Nephron (organoid): Measurements from ENCODE around the gene ADAMTS2.
A peak's percentile ranks its signal among the peaks of the same experiment; 100 is the strongest.

Experiments
- H3K27ac Mint-ChIP-seq, 3 experiments: 2 replicates each; pipeline ENCODE4 v1.8.0; 2020; ENCODE audit warnings: mixed read lengths in 3 of 3, mild to moderate bottlenecking in 2 of 3, moderate library complexity in 1 of 3
- H3K27me3 Mint-ChIP-seq: 2 replicates; pipeline ENCODE4 v1.8.0; 2021; ENCODE audit warnings: low read depth, mild to moderate bottlenecking, moderate library complexity, mixed read lengths
- H3K36me3 Mint-ChIP-seq: 2 replicates; pipeline ENCODE4 v1.8.0; 2020; ENCODE audit warnings: low read depth, mixed read lengths
- H3K4me1 Mint-ChIP-seq: 2 replicates; pipeline ENCODE4 v1.8.0; 2020; ENCODE audit warnings: mixed read lengths
- H3K4me3 Mint-ChIP-seq, 3 experiments: 2 replicates each; pipeline ENCODE4 v1.8.0; 2020; ENCODE audit warnings: mild to moderate bottlenecking in 3 of 3, mixed read lengths in 3 of 3, moderate library complexity in 2 of 3
- H3K9me3 Mint-ChIP-seq: 2 replicates; pipeline ENCODE4 v1.8.0; 2020; ENCODE audit warnings: mixed read lengths
- CTCF ChIP-seq, 3 experiments: fragments of 200-600 bp; sonication (generic); IDR thresholded peaks; one replicate each; pipeline ENCODE4 v1.5.0; 2021; ENCODE audit warnings: antibody characterized with exemption in 3 of 3; ENCODE audit not compliant: unreplicated experiment in 3 of 3

The ADAMTS2 gene

GRCh38 chr5:179171816-179172745, 173.2 kb downstream of the ADAMTS2 start:
- peaks cover 30% of the 10 kb centered on the region for H3K4me1 Mint-ChIP-seq
- TF ChIP-seq CTCF (IDR thresholded peaks at IDR 0.05; ENCODE audit: unreplicated experiment in 3 of 3) = no peak
- peaks cover 4% of the 10 kb centered on the region for H3K9me3 Mint-ChIP-seq
- H3K4me3 Mint-ChIP-seq = no peak overlapping the region
- no peak overlapping the region for H3K27ac Mint-ChIP-seq
- no peaks in the 10 kb centered on the region for H3K27me3 Mint-ChIP-seq
- H3K36me3 Mint-ChIP-seq = no peaks in the 10 kb centered on the region

- Mint-ChIP-seq H3K27ac (peak overlapping the region in 1 of 3 experiments; percentile 50), H3K9me3 (peaks cover 4% of the 10 kb centered on the region)
Observed at GRCh38 chr5:179171251-179171815, 173.9 kb downstream of the ADAMTS2 start.

GRCh38 chr5:179170606-179171005, 174.7 kb downstream of the ADAMTS2 start:
- Mint-ChIP-seq H3K4me3 (peak overlapping the region in 1 of 3 experiments; percentile 10), H3K27ac (peak overlapping the region in 2 of 3 experiments; percentile 50 to 86), H3K27me3 (no peaks in the 10 kb centered on the region), H3K36me3 (no peaks in the 10 kb centered on the region), H3K4me1 (peaks cover 31% of the 10 kb centered on the region), H3K9me3 (peaks cover 4% of the 10 kb centered on the region)
- no peak for TF ChIP-seq CTCF (IDR thresholded peaks at IDR 0.05; ENCODE audit: unreplicated experiment in 3 of 3)

More at GRCh38 chr5:179171251-179171815, 173.9 kb downstream of the ADAMTS2 start:
- H3K4me3 Mint-ChIP-seq = no peak overlapping the region
- no peaks in the 10 kb centered on the region for H3K36me3 Mint-ChIP-seq
- no peak for TF ChIP-seq CTCF (IDR thresholded peaks at IDR 0.05; ENCODE audit: unreplicated experiment in 3 of 3)
- H3K27me3 Mint-ChIP-seq = no peaks in the 10 kb centered on the region
- peaks cover 31% of the 10 kb centered on the region for H3K4me1 Mint-ChIP-seq

GRCh38 chr5:179169836-179170235, 175.4 kb downstream of the ADAMTS2 start:
- Mint-ChIP-seq H3K36me3 (no peaks in the 10 kb centered on the region), H3K27ac (peak overlapping the region in 2 of 3 experiments; percentile 30 to 53), H3K4me1 (peaks cover 31% of the 10 kb centered on the region), H3K4me3 (no peak overlapping the region), H3K27me3 (no peaks in the 10 kb centered on the region), H3K9me3 (peaks cover 4% of the 10 kb centered on the region)
- no peak for TF ChIP-seq CTCF (IDR thresholded peaks at IDR 0.05; ENCODE audit: unreplicated experiment in 3 of 3)

- no peaks in the 10 kb centered on the region for H3K36me3 Mint-ChIP-seq
- peaks cover 4% of the 10 kb centered on the region for H3K9me3 Mint-ChIP-seq
- no peak for TF ChIP-seq CTCF (IDR thresholded peaks at IDR 0.05; ENCODE audit: unreplicated experiment in 3 of 3)
- peak overlapping the region in 2 of 3 experiments; percentile 33 to 50 for H3K27ac Mint-ChIP-seq
- no peaks in the 10 kb centered on the region for H3K27me3 Mint-ChIP-seq
- H3K4me1 Mint-ChIP-seq = peaks cover 31% of the 10 kb centered on the region
- no peak overlapping the region for H3K4me3 Mint-ChIP-seq
Observed at GRCh38 chr5:179168664-179169063, 176.6 kb downstream of the ADAMTS2 start.
